Ishikawa (cell line): ENCODE measurements around the gene CSKMT.

Experiments
- CEBPB ChIP-seq: IDR thresholded peaks from 2 replicates; pipeline ENCODE4 v1.6.1; 2012
- CREB1 ChIP-seq: IDR thresholded peaks from 2 replicates; pipeline ENCODE4 v1.6.1; 2012; ENCODE audit warnings: low read depth
- EGR1 ChIP-seq: IDR thresholded peaks from 2 replicates; pipeline ENCODE4 v1.6.1; 2012
- EP300 ChIP-seq: IDR thresholded peaks from 2 replicates; pipeline ENCODE4 v1.6.1; 2012; ENCODE audit warnings: borderline replicate concordance
- FOXM1 ChIP-seq: IDR thresholded peaks from 2 replicates; pipeline ENCODE4 v1.6.1; 2012; ENCODE audit warnings: low read depth, borderline replicate concordance
- NFIC ChIP-seq: IDR thresholded peaks from 2 replicates; pipeline ENCODE4 v1.6.1; 2012
- RAD21 ChIP-seq: IDR thresholded peaks from 2 replicates; pipeline ENCODE4 v1.6.1; 2012; ENCODE audit warnings: low read depth
- TAF1 ChIP-seq: IDR thresholded peaks from 2 replicates; pipeline ENCODE4 v1.6.1; 2012; ENCODE audit warnings: low read depth, mild to moderate bottlenecking
- TCF12 ChIP-seq: IDR thresholded peaks from 2 replicates; pipeline ENCODE4 v1.6.1; 2012; ENCODE audit warnings: low read depth
- TEAD4 ChIP-seq: IDR thresholded peaks from 2 replicates; pipeline ENCODE4 v1.6.1; 2012
- YY1 ChIP-seq: IDR thresholded peaks from 2 replicates; pipeline ENCODE4 v1.6.1; 2012; ENCODE audit warnings: low read depth
- ZBTB7A ChIP-seq: IDR thresholded peaks from 2 replicates; pipeline ENCODE4 v1.6.1; 2012; ENCODE audit warnings: low read depth
- TF ChIP-seq, protein P1 (sequence below): IDR thresholded peaks from 2 replicates; pipeline ENCODE4 v1.6.1; 2012
- TF ChIP-seq, protein P2 (sequence below): IDR thresholded peaks from 2 replicates; pipeline ENCODE4 v1.6.1; 2012
- TF ChIP-seq, protein P3 (sequence below): IDR thresholded peaks from 2 replicates; pipeline ENCODE4 v1.6.1; 2012; ENCODE audit warnings: low read depth, mild to moderate bottlenecking

The CSKMT gene

DNA sequence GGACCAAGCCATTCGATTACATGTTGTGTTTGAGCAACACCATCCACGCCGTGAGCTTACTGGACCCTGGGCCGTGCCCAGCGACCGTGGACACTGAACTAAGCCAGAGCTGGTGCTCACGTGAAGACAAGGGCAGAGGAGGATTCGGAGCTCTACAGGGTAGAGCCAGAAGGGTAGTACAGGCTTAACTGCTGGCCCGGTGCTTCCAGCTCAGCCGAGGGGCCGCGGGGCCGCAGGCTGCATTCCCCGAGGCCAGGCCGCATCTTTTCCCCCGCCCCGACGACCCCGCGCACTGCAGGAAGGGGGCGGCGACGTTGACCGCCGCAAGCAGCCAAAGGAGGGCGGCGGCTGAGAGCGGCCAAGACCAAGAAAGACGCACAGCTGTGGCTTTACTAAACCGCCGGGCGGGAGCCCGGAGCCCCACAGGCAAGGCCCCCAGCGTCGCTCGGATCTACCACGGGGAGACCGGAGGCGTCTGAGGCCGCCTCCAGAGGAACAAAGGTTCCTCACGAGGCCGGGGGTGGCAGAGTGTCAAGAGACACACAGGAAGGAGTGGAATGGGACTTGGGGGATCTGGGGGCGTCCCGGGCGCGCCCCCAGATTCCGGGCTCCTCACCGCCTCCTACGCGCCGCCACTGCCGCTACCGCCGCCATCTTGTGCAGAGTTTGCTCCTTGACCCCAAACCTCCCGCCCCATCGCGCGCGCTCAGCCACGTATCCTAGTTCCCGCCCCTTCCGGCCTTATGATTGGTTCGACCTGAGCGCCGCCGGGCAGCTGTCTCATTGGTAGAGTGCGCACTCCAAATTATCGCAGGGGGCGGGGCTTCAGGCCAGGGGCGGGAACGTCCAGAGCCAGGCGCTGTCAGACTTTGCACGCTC, 18.9 kb upstream of the CSKMT start, which contains the start of gene GANAB:
Gene GANAB (minus strand): TSS at position 668 of the 879 bp plus-strand sequence. CDS start 14 bp downstream, at position 654.
- TF ChIP-seq, protein P1, sequence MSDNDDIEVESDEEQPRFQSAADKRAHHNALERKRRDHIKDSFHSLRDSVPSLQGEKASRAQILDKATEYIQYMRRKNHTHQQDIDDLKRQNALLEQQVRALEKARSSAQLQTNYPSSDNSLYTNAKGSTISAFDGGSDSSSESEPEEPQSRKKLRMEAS, result peak; percentile 63
- TF ChIP-seq EP300, result no peak
- TF ChIP-seq YY1, result peak; percentile 97
- no peak for TF ChIP-seq EGR1
- TF ChIP-seq RAD21, result no peak
- TF ChIP-seq ZBTB7A, result no peak
- peak; percentile 79 for TF ChIP-seq CREB1
- TF ChIP-seq FOXM1, result no peak; the same call in 1 of the 2 replicates
- TF ChIP-seq, protein P2, sequence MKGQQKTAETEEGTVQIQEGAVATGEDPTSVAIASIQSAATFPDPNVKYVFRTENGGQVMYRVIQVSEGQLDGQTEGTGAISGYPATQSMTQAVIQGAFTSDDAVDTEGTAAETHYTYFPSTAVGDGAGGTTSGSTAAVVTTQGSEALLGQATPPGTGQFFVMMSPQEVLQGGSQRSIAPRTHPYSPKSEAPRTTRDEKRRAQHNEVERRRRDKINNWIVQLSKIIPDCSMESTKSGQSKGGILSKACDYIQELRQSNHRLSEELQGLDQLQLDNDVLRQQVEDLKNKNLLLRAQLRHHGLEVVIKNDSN, result peak; percentile 31; the same call in 1 of the 2 replicates
- TF ChIP-seq TAF1, result peak; percentile 99
- TF ChIP-seq CEBPB, result no peak
- TF ChIP-seq TEAD4, result peak; percentile 40; the same call in 1 of the 2 replicates
- no peak for TF ChIP-seq NFIC
- TF ChIP-seq, protein P3, sequence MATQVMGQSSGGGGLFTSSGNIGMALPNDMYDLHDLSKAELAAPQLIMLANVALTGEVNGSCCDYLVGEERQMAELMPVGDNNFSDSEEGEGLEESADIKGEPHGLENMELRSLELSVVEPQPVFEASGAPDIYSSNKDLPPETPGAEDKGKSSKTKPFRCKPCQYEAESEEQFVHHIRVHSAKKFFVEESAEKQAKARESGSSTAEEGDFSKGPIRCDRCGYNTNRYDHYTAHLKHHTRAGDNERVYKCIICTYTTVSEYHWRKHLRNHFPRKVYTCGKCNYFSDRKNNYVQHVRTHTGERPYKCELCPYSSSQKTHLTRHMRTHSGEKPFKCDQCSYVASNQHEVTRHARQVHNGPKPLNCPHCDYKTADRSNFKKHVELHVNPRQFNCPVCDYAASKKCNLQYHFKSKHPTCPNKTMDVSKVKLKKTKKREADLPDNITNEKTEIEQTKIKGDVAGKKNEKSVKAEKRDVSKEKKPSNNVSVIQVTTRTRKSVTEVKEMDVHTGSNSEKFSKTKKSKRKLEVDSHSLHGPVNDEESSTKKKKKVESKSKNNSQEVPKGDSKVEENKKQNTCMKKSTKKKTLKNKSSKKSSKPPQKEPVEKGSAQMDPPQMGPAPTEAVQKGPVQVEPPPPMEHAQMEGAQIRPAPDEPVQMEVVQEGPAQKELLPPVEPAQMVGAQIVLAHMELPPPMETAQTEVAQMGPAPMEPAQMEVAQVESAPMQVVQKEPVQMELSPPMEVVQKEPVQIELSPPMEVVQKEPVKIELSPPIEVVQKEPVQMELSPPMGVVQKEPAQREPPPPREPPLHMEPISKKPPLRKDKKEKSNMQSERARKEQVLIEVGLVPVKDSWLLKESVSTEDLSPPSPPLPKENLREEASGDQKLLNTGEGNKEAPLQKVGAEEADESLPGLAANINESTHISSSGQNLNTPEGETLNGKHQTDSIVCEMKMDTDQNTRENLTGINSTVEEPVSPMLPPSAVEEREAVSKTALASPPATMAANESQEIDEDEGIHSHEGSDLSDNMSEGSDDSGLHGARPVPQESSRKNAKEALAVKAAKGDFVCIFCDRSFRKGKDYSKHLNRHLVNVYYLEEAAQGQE, result no peak
- peak; percentile 13; the same call in 1 of the 2 replicates for TF ChIP-seq TCF12

DNA sequence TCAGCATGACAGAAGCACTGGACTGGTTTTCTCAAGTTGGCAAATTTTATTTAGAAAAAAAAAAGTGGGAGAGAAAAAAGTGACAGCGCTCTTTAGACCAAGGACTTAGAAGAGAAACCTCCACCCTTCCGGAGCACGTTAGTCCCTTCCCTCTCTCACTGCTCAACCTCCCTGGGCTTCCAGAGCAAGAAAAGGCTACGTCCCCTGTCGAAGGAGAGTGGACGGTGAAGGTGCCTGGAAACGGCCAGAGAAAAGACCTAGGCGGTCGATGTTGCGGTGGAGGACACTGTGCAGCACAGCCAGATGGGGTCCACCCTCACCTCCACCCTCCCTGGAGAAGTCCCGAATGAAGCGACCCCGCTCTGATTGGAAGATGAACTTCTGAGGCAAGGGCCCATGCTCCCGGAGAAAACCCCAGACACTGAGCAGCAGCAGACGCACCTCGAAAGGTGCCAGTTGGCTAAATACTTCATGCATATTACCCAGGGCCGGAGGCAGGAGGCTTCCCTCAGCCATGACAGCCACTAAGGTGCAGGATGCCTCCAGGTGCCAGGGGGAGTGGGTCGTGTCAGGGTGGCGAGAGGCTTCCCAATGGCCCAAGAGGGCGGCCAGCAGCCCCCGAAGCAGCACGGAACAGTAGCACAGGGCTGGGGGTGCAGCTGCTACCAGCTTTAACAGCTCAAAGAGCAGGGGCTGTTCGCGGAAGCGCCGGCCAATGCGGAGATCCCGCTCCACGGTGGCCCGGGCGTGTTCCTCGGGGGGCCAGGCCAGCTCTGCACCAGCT, 18.1 kb upstream of the CSKMT start:
- TF ChIP-seq EGR1 (no peak), NFIC (no peak)
- TF ChIP-seq, protein P1, result 0 out of 2 replicates have a peak, but pooled peaks have one; percentile 6
- TF ChIP-seq, protein P2, result no peak

DNA sequence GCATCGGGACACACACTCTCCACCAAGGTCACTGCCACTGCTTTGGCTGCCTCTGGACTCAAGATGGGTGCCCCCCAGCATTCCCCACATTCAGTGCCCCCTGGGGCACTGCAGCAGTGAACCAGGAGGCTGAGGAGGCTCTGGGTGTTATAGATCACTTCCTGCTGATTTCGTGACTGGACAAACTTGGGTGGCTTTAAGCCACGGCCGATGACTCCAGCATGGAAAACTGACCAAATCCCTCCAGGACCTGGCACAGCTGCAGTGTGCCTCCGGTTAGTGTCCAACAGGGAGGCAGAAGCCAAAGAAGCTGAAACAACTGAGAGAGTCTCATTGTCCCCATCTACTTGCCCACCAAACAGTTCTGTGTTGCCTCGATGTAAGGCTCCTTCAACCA, 17.5 kb upstream of the CSKMT start:
- TF ChIP-seq, protein P1, result no peak
- TF ChIP-seq YY1, result no peak
- TF ChIP-seq RAD21, result no peak
- TF ChIP-seq ZBTB7A, result no peak
- TF ChIP-seq EGR1, result no peak
- no peak for TF ChIP-seq TCF12
- TF ChIP-seq CREB1, result no peak
- TF ChIP-seq NFIC, result no peak
- TF ChIP-seq, protein P2, result no peak
- no peak for TF ChIP-seq CEBPB
- TF ChIP-seq, protein P3, result no peak
- no peak for TF ChIP-seq TEAD4
- no peak for TF ChIP-seq EP300

DNA sequence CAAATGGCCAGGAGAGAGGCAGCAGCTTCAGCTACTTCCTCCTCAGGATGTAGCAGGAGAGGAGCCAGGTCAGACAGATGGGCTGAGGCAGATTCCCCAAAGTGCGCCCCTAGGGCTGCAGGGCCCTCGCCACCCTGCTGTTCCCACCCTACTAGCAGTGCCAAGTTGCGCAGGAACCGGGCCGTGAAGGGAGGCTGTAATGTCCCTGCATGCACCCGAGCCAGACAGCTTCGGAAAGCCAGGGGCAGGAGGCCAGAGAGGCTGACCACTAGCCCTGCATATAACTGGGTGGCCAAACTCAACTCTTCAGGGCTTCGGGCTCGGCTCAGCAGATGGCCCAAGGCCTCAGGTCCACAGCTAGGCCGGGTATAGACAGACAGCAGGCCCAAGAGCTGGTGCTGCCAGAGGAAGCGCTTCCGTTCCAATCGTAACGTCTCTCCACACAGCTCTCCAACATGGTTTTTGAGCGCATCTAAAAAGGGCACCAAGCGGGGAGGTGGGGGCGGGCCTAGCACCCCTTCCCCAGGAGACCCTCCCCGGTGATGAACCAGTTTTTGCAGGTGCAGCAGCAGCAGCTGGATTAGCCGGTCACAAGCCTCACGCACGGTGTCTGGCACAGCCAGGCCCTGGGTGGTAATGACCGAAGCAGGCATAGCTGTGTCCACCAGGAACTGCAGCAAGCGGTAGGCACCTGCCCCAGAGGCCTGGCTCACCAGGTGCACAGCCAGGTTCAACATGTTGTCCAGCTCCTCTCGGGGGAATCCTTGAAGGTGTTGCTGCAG, 16.7 kb upstream of the CSKMT start:
- no peak for TF ChIP-seq YY1
- TF ChIP-seq, protein P1, result no peak
- no peak for TF ChIP-seq TEAD4
- TF ChIP-seq TAF1, result no peak
- TF ChIP-seq FOXM1, result no peak
- TF ChIP-seq TCF12, result no peak
- TF ChIP-seq, protein P2, result no peak
- TF ChIP-seq CREB1, result no peak
- TF ChIP-seq ZBTB7A, result no peak
- TF ChIP-seq EP300, result no peak
- no peak for TF ChIP-seq RAD21
- TF ChIP-seq, protein P3, result no peak
- TF ChIP-seq NFIC, result no peak
- no peak for TF ChIP-seq EGR1
- no peak for TF ChIP-seq CEBPB
